ENCODE results near the gene KIRREL3.

- TF ChIP-seq GATA2 (IDR thresholded peaks at IDR 0.05; ENCODE audit: low read depth, low read length): no peak
- no peak for TF ChIP-seq GATA3 (IDR thresholded peaks at IDR 0.05; ENCODE audit: low read depth, low read length)
Measured at GRCh38 chr11:126636911-126637794, 363.4 kb downstream of the KIRREL3 start.
